Measurements from ENCODE around the gene GALNT18.

Gene GALNT18

DNA sequence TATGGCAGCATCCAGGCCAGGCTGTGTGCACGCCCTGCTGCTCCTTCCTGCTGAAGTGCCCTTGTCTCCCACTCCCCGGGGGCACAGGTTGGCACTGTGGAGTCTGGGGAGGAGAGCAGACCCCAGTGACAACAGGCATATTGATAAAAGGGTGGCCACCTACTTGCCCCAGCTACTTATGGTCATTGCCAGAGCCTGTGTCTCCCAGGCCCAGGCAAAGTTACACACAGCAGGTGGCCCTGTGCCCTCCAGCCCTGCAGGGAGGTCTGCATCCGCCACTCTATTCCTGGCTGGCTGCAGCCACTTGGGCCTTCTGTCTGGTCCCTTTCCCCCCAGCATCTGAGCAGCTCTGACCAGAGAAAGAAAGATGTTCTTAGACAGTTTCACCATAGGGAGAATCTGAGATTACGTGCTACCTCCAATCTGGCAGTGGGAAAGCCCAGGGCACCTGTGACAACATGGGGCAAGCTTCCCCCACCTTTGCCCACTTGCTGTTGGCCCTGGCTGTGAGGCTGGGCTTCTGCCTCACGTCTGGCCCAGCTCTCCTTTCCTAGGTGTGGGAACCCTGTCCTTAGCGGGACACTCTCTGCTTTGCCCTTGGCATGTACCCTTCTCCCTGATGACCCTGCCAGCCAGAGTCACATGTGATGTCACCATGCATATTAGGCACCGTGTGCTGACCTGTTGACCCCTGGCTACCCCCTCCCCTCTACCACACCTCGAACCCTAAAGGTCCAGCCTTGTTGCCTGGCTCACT, 243.4 kb downstream of the GALNT18 start:
- no peak; the same call in 2 of the 3 replicates for ATAC-seq
- TF ChIP-seq ZNF565 (CRISPR knock-in tag; conservative IDR thresholded peaks at IDR 0.05; ENCODE audit: low read depth) (no peak), CSDC2 (CRISPR knock-in tag; IDR thresholded peaks at IDR 0.05) (no peak), BACH2 (CRISPR knock-in tag; IDR thresholded peaks at IDR 0.05; ENCODE audit: borderline replicate concordance) (no peak), ZC3H10 (CRISPR knock-in tag; IDR thresholded peaks at IDR 0.05) (no peak), CSRNP3 (CRISPR knock-in tag; IDR thresholded peaks at IDR 0.05) (no peak)

GRCh38 chr11:11374358-11375148, 247.3 kb downstream of the GALNT18 start:
- no peak for ATAC-seq
- TF ChIP-seq OSR1 (CRISPR knock-in tag; IDR thresholded peaks at IDR 0.05) = no peak
- no peak for TF ChIP-seq ZC3H10 (CRISPR knock-in tag; IDR thresholded peaks at IDR 0.05)
- no peak for TF ChIP-seq ZNF8 (CRISPR knock-in tag; IDR thresholded peaks at IDR 0.05)
- no peak for TF ChIP-seq ZNF70 (CRISPR knock-in tag; IDR thresholded peaks at IDR 0.05)
- no peak for TF ChIP-seq ZFP30 (CRISPR knock-in tag; IDR thresholded peaks at IDR 0.05)
- no peak for TF ChIP-seq PPARA (CRISPR knock-in tag; IDR thresholded peaks at IDR 0.05; ENCODE audit: borderline replicate concordance)
- TF ChIP-seq ARNTL (CRISPR knock-in tag; IDR thresholded peaks at IDR 0.05; ENCODE audit: borderline replicate concordance, low read depth) = no peak
- no peak for TF ChIP-seq CSDC2 (CRISPR knock-in tag; IDR thresholded peaks at IDR 0.05)
- TF ChIP-seq ZFP3 (CRISPR knock-in tag; IDR thresholded peaks at IDR 0.05) = no peak
- TF ChIP-seq, protein P1, sequence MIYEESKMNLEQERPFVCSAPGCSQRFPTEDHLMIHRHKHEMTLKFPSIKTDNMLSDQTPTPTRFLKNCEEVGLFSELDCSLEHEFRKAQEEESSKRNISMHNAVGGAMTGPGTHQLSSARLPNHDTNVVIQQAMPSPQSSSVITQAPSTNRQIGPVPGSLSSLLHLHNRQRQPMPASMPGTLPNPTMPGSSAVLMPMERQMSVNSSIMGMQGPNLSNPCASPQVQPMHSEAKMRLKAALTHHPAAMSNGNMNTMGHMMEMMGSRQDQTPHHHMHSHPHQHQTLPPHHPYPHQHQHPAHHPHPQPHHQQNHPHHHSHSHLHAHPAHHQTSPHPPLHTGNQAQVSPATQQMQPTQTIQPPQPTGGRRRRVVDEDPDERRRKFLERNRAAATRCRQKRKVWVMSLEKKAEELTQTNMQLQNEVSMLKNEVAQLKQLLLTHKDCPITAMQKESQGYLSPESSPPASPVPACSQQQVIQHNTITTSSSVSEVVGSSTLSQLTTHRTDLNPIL (CRISPR knock-in tag; IDR thresholded peaks at IDR 0.05; ENCODE audit: low read depth) = no peak
- no peak for TF ChIP-seq SNAI2 (CRISPR knock-in tag; IDR thresholded peaks at IDR 0.05)
- no peak for TF ChIP-seq PATZ1 (CRISPR knock-in tag; IDR thresholded peaks at IDR 0.05; ENCODE audit: borderline replicate concordance)
- no peak for TF ChIP-seq TOX (CRISPR knock-in tag; IDR thresholded peaks at IDR 0.05; ENCODE audit: borderline replicate concordance)

DNA sequence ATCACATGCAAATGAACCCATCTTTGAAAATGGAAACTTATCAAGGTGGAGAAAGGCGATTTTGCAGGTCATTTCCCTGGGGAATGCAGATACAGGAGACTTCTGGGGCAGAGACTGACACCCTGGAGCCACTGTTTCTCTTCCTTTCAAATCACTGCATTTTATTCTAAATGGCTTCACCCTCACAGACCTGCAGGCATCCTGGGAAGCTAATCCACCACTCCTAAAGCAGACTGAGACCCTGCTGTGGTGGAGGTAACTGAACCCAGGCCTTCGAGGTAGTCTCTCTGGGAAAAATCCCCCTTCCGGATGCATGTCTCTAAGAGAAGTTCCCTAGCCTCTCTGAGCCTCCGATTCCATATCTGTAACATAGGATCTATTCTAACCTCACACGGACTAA, 247.9 kb downstream of the GALNT18 start:
- TF ChIP-seq ARNTL (CRISPR knock-in tag; IDR thresholded peaks at IDR 0.05; ENCODE audit: borderline replicate concordance, low read depth) = no peak
- no peak for ATAC-seq

GRCh38 chr11:11372461-11372860, 249.3 kb downstream of the GALNT18 start:
- no peak for TF ChIP-seq CSDC2 (CRISPR knock-in tag; IDR thresholded peaks at IDR 0.05)
- TF ChIP-seq GLIS3 (CRISPR knock-in tag; IDR thresholded peaks at IDR 0.05) = no peak
- no peak for TF ChIP-seq ZNF8 (CRISPR knock-in tag; IDR thresholded peaks at IDR 0.05)
- TF ChIP-seq ZFP30 (CRISPR knock-in tag; IDR thresholded peaks at IDR 0.05) = no peak
- no peak for TF ChIP-seq ARNTL (CRISPR knock-in tag; IDR thresholded peaks at IDR 0.05; ENCODE audit: borderline replicate concordance, low read depth)
- TF ChIP-seq ISL1 (CRISPR knock-in tag; IDR thresholded peaks at IDR 0.05) = no peak
- TF ChIP-seq ZC3H10 (CRISPR knock-in tag; IDR thresholded peaks at IDR 0.05) = no peak
- ATAC-seq = no peak

DNA sequence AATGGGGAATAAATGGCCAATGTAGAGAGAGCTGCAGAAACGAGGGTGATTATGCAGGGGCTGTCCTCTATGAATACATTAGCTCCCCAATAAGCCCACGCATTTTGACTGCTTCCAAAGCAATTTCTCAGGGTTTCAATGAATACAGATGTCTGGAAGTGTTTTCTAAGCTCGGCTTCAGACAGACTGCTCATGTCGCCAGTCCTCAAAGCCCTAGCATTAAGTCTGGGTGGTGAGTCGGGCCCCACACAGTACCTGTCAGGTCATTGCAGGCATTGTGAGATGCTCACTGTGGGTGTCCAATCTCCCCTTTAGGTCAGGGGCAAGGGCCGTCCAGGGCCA, 250.9 kb downstream of the GALNT18 start:
- no peak for ATAC-seq
- no peak for TF ChIP-seq TCF4 (CRISPR knock-in tag; IDR thresholded peaks at IDR 0.05; ENCODE audit: borderline replicate concordance)
- TF ChIP-seq BACH2 (CRISPR knock-in tag; IDR thresholded peaks at IDR 0.05; ENCODE audit: borderline replicate concordance) = no peak
- no peak for TF ChIP-seq ZNF70 (CRISPR knock-in tag; IDR thresholded peaks at IDR 0.05)
- TF ChIP-seq ZNF8 (CRISPR knock-in tag; IDR thresholded peaks at IDR 0.05) = no peak
- TF ChIP-seq ZC3H10 (CRISPR knock-in tag; IDR thresholded peaks at IDR 0.05) = no peak
- no peak for TF ChIP-seq PPARA (CRISPR knock-in tag; IDR thresholded peaks at IDR 0.05; ENCODE audit: borderline replicate concordance)
- TF ChIP-seq ISL1 (CRISPR knock-in tag; IDR thresholded peaks at IDR 0.05) = no peak
- no peak for TF ChIP-seq SNAI2 (CRISPR knock-in tag; IDR thresholded peaks at IDR 0.05)
- TF ChIP-seq CSRNP3 (CRISPR knock-in tag; IDR thresholded peaks at IDR 0.05) = no peak
- no peak for TF ChIP-seq PATZ1 (CRISPR knock-in tag; IDR thresholded peaks at IDR 0.05; ENCODE audit: borderline replicate concordance)
- TF ChIP-seq ESRRG (CRISPR knock-in tag; IDR thresholded peaks at IDR 0.05) = no peak
- TF ChIP-seq ZFP3 (CRISPR knock-in tag; IDR thresholded peaks at IDR 0.05) = no peak
- no peak for TF ChIP-seq GLIS3 (CRISPR knock-in tag; IDR thresholded peaks at IDR 0.05)
- TF ChIP-seq, protein P1 (CRISPR knock-in tag; IDR thresholded peaks at IDR 0.05; ENCODE audit: low read depth) = no peak
- TF ChIP-seq OSR1 (CRISPR knock-in tag; IDR thresholded peaks at IDR 0.05) = no peak

All from SK-N-SH treated with all-trans-retinoic acid at 6 μM for 48 hours (cell line).